HG03039 (cell line): ENCODE results near the gene TTC21B.

ENCODE experiments used
- ATAC-seq: cut with Tn5 transposase; IDR thresholded peaks from one replicate; pipeline ENCODE4 v1.9.1; 2021; ENCODE audit warnings: mild to moderate bottlenecking, moderate library complexity; ENCODE audit not compliant: unreplicated experiment

Gene TTC21B

DNA sequence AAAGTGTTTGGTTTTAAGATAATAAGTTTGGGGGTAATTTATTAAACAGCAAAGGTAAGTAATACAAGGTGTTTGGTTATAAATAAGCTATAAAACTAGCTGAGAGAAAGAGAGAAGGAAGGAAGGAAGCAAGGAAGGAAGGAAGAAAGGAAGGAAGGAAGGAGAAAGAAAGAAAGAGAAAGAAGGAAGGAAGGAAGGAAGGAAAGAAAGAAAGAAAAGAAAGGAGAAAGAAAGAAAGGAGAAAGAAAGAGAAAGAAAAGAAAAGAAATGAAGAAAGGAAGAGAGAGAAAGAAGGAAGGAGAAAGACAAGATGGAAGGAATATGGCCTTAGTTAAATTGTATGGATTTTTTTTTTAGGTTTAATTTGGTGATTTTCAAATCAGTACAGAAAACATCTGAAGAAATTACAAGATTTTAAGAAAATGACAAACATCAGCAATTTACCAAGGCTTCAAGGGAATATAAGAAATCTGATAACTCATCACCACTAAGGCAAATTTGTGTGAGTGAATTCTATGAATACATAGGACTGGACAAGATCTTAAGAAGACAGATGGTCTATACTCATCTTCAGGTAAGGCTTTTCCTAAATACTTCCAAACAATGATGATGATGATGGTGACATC, 113.1 kb downstream of the TTC21B start:
- ATAC-seq = no peak

DNA sequence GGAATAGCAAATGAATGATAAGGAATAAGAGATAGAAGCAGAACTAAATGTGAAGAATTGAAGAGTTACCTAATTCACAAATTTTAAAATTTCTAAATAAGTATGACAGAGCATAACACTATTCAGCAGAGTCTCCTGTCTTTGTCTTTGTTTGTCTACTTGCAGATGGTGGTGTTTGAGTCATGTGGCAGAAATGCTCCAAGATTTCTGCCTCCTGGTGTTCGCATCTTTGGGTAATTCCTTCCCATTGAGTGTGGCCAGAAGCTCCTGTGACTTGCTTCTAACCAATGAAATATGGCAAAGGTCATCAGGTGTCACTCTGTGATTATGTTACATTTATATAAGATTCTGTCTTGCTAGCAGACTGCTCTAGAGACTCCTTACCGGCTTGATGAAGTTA, 114.0 kb downstream of the TTC21B start:
- no peak for ATAC-seq

DNA sequence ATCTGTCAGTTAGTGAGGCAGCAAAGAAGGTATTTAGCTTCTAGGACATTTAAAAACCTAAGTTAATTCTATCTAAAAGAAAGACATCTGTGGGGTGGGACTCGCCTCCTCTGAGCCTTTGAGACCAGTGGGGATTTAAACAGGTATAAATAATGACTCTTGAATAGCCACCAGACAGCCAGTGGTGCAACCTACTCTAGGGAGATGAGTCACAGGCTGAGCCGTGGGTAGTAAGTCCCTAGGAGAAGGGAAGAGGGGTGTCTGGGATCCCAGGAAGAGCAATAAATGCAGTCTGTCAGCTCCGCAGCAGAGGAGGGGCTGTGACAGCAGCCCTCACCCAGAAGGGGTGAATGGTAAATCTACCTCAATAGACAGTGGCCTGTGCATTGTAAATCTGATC, 116.5 kb downstream of the TTC21B start:
- ATAC-seq = no peak

- ATAC-seq = no peak
Observed at GRCh38 chr2:165835363-165835762, 118.2 kb downstream of the TTC21B start.

DNA sequence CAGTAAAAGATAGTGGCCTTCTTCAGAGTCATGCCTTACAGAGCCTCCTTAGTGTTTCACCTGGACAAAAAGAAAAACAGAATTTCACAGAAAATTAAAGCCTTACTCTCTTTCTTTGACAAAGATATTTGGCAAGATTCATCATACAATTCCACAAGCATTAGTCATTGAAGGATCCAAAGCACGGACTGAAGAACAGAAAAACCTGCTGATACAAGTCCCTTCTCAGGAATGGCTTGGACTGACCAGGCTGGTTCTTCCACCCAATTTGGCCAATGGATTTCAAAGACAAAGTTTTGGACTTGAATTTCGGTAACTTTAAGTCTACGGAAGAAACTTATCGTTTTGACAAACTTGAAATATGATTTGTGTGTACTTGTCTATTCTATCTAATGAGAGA, 120.4 kb downstream of the TTC21B start:
- no peak for ATAC-seq

- ATAC-seq = peak; percentile 36
Observed at GRCh38 chr2:165827921-165828276, 125.7 kb downstream of the TTC21B start.

- ATAC-seq = peak; percentile 72
Observed at GRCh38 chr2:165827016-165827920, 126.3 kb downstream of the TTC21B start.

DNA sequence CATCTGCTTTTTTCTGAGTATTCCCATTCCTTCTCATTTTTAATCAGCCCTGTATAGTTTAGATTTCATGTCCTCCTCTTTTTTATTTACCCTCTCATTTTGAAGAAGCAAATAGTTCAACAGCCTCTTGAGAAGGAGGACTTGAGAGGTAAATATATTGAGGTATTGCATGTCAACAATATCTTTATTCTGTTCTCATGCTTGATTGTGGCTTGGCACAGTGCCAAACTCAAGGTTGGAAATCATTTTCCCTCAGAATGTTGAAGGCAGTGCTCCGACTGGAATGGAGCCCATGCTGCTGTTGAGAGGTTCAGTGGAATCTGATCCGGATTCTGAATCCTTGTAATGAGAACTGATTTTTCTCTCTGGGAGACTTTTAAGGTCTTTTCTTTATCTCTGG, 128.5 kb downstream of the TTC21B start:
- ATAC-seq = no peak
